Inferior parietal cortex (tissue), 1 donor: ENCODE measurements around the gene MYL11.
A peak's percentile ranks its signal among the peaks of the same experiment; 100 is the strongest.
"Not testable (repeated sequence)": the region's sequence is repeated elsewhere in the genome, so short reads cannot be mapped to it uniquely, and the experiment has no call there.

ENCODE experiments used
- DNase-seq: peaks from one replicate; pipeline ENCODE4 v3.0.0-alpha.2; 2016; ENCODE audit errors: extremely low spot score

Gene MYL11

GRCh38 chr16:30396627-30397026 lies 22.0 kb downstream of the MYL11 start:
- not testable (repeated sequence) for DNase-seq

GRCh38 chr16:30397056-30397455 lies 22.5 kb downstream of the MYL11 start:
- no peak for DNase-seq

- DNase-seq = no peak
These were observed 23.4 kb downstream of the MYL11 start for GRCh38 chr16:30397776-30398660.

- DNase-seq = no peak
These were observed 24.2 kb downstream of the MYL11 start for GRCh38 chr16:30398661-30399434.

- DNase-seq = no peak
These were observed 25.0 kb downstream of the MYL11 start for GRCh38 chr16:30399435-30400186.

- no peak for DNase-seq
These were observed 27.3 kb downstream of the MYL11 start for GRCh38 chr16:30401768-30402425.

- DNase-seq = no peak
These were observed 32.1 kb downstream of the MYL11 start for GRCh38 chr16:30406795-30407101.

- peak; percentile 88 for DNase-seq
These were observed 32.7 kb downstream of the MYL11 start, which contains the start of gene ZNF771 for GRCh38 chr16:30407102-30407803. ZNF771 (plus strand) TSS chr16:30407606; CDS start chr16:30408054, 448 bp downstream.

GRCh38 chr16:30407804-30408534 lies 33.4 kb downstream of the MYL11 start:
- no peak for DNase-seq

- peak; percentile 96 for DNase-seq
These were observed 34.8 kb downstream of the MYL11 start for GRCh38 chr16:30409125-30410060.

- DNase-seq = no peak
These were observed 38.7 kb downstream of the MYL11 start for GRCh38 chr16:30413112-30413806.

GRCh38 chr16:30414159-30414558 lies 39.6 kb downstream of the MYL11 start:
- no peak for DNase-seq

GRCh38 chr16:30416047-30416603 lies 41.5 kb downstream of the MYL11 start:
- no peak for DNase-seq

- no peak for DNase-seq
These were observed 42.3 kb downstream of the MYL11 start for GRCh38 chr16:30416624-30417528.

GRCh38 chr16:30417529-30418349 lies 43.1 kb downstream of the MYL11 start:
- peak; percentile 73 for DNase-seq
